GM12874 (cell line): ENCODE data around the gene NUCB2.

Source experiments
- CTCF ChIP-seq: IDR thresholded peaks from 2 replicates; pipeline ENCODE4 v1.5.1; 2011; ENCODE audit warnings: low read depth, mild to moderate bottlenecking, control low read depth, low read length, moderate library complexity; ENCODE audit not compliant: insufficient read depth

The NUCB2 gene

GRCh38 chr11:17277024-17277584, 565 bp downstream of the NUCB2 start:
- no peak for TF ChIP-seq CTCF

DNA sequence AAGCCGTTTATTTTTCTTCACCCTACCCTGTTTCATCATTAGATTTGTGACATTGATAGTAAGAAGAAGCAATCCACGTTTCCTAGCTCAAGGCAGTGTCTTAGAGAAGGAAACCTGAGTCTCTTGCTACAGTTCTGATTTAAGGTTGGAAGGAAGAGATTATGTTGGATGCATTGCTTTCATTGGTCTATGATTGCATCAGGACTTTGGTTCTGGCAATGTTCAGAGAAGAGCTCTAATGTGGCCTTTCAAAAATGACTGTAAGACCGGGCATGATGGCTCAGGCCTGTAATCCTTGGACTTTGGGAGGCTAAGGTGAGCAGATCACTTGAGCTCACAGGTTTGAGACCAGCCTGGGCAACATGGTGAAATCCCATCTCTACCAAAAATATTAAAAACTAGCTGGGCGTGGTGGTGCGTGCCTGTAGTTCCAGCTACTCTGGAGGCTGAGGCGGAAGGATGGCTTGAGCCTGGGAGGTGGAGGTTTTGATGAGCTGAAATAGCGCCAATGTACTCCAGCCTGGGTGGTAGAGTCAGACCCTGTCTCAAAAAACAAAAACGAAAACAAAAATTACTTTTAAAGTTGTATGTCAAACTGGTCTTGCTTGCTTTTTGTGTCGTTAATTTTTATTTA, 4.1 kb downstream of the NUCB2 start:
- TF ChIP-seq CTCF = no peak

- TF ChIP-seq CTCF = no peak
Measured at GRCh38 chr11:17286332-17286731, 9.8 kb downstream of the NUCB2 start.

DNA sequence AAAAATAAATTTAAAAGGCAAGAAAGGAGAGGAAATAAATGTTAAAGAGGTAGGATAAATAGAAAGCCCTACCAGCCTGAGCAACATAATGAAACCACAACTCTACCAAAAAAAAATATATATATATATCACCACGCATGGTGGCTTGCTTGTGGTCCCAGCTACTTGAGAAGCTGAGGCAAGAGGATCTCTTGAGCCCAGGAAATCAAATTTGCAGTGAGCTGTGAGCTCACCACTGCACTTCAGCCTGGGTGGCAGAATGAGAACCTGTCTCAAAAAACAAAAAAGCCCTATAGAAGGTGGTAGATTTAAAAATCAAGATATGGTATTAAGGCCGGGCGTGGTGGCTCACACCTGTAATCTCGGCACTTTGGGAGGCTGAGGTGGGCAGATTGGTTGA, 10.5 kb downstream of the NUCB2 start:
- no peak for TF ChIP-seq CTCF

- TF ChIP-seq CTCF = no peak
Measured at GRCh38 chr11:17291710-17292109, 15.2 kb downstream of the NUCB2 start.

DNA sequence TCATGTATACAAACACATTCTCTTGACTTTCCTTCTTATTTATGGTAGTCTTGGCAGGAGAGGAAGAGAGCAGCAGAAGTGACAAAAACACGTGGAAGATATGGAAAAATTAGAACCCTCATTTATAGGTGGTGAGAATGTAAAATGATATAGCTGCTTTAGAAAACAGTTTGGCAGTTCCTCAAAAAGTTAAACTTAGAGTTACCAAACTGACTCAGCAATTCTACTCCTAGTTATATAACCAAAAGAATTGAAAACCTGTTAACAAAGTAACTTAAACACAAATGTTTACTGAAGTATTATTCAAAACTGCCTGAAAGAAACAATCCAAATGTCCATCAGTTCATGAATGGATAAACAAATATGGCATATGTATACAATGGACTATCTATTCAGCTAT, 16.8 kb downstream of the NUCB2 start:
- TF ChIP-seq CTCF = no peak

DNA sequence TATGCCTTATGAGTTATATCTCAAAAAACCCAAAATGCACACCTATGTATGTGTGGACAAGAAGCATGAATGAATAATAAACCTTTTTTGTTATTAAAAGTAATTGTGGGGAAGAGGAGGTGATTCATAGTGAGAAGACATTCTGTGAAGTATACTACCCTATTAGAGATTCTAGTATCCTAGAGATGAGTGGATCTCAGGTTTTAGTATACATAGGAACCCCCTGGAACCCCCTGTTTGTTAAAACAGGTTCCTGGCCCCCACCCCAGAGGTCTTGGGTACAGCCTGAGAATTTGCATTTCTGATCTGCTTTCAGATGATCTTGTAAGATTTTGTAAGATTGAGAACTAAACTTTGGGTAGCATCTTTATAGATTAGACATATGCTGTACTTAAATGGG, 17.5 kb downstream of the NUCB2 start:
- no peak for TF ChIP-seq CTCF
